PC-3 (cell line): ENCODE data around the gene RCAN1. TPM values are rescaled to one million over a fixed set of nuclear protein-coding genes. Genes with fewer than 3 reads are reported as not detected.
"Not testable (repeated sequence)": the region's sequence is repeated elsewhere in the genome, so short reads cannot be mapped to it uniquely, and the experiment has no call there.

Experiments
- ATAC-seq: fragments of 200-7000 bp; cut with Tn5 transposase; 2 replicates; pipeline ENCODE4 v1.9.1; 2020; ENCODE audit warnings: mild to moderate bottlenecking, moderate library complexity
- BruUV-seq: library from RNA; stranded (reverse); fragments of 400-500 nt; replicated peaks from 2 replicates; lab custom pipeline; 2021; lab: Mats Ljungman, UMichigan
- CTCF ChIA-PET: fragments of 300-600 bp; sonication (Branson Sonifier 250); formaldehyde crosslinking; loops from one replicate; lab custom pipeline; 2022; ENCODE audit warnings: antibody characterized with exemption; lab: Charles Lee
- POLR2A ChIA-PET: fragments of 300-600 bp; sonication (Branson Sonifier 250); formaldehyde crosslinking; loops from one replicate; lab custom pipeline; 2022; ENCODE audit warnings: antibody characterized with exemption; ENCODE audit not compliant: unreplicated experiment; lab: Charles Lee
- DNase-seq: peaks from one replicate; pipeline ENCODE4 v3.0.0-alpha.2; 2015
- H2AFZ ChIP-seq: fragments of 300-600 bp; sonication (generic); 2 replicates; pipeline ENCODE4 v1.6.0; 2016; ENCODE audit warnings: antibody characterized with exemption, low read length
- H3F3A ChIP-seq: fragments of 300-600 bp; sonication (generic); one replicate; pipeline ENCODE4 v1.6.0; 2017; ENCODE audit warnings: antibody characterized with exemption, low read length, control low read depth, mild to moderate bottlenecking; ENCODE audit not compliant: unreplicated experiment
- H3K27ac ChIP-seq: fragments of 300-600 bp; sonication (generic); 2 replicates; pipeline ENCODE4 v1.5.1; 2016; ENCODE audit warnings: mild to moderate bottlenecking, low read length
- H3K27me3 ChIP-seq: fragments of 300-600 bp; sonication (generic); 2 replicates; pipeline ENCODE4 v1.6.1; 2016; ENCODE audit warnings: low read length, mixed read lengths
- H3K36me3 ChIP-seq: fragments of 300-600 bp; sonication (generic); 2 replicates; pipeline ENCODE4 v1.6.1; 2016; ENCODE audit warnings: low read depth, mixed run types, low read length, mixed read lengths
- H3K4me1 ChIP-seq: fragments of 300-600 bp; sonication (generic); 2 replicates; pipeline ENCODE4 v1.5.1; 2016; ENCODE audit warnings: low read length; ENCODE audit not compliant: insufficient read depth
- H3K4me2 ChIP-seq: fragments of 300-600 bp; sonication (generic); 2 replicates; pipeline ENCODE4 v1.6.0; 2016; ENCODE audit warnings: low read length
- H3K4me3 ChIP-seq: fragments of 300-600 bp; sonication (generic); 2 replicates; pipeline ENCODE4 v1.5.1; 2016; ENCODE audit warnings: mild to moderate bottlenecking, low read length, mixed read lengths
- H3K79me2 ChIP-seq: fragments of 300-600 bp; sonication (generic); 2 replicates; pipeline ENCODE4 v1.6.1; 2017; ENCODE audit warnings: low read length, mixed read lengths
- H3K9ac ChIP-seq: fragments of 300-600 bp; sonication (generic); 2 replicates; pipeline ENCODE4 v1.6.0; 2016; ENCODE audit warnings: mild to moderate bottlenecking, low read length
- H3K9me2 ChIP-seq: fragments of 300-600 bp; sonication (generic); replicated peaks from 2 replicates; pipeline ENCODE4 v1.6.1; 2016; ENCODE audit warnings: mixed run types, low read length, mixed read lengths
- H3K9me3 ChIP-seq: fragments of 300-600 bp; sonication (generic); 2 replicates; pipeline ENCODE4 v1.6.1; 2016; ENCODE audit warnings: low read length, mixed read lengths
- H4K20me1 ChIP-seq: fragments of 300-600 bp; sonication (generic); 2 replicates; pipeline ENCODE4 v1.6.1; 2016; ENCODE audit warnings: low read length, mixed read lengths
- EZH2 ChIP-seq: fragments of 300-600 bp; sonication (generic); IDR thresholded peaks from one replicate; pipeline ENCODE4 v1.6.1; 2017; ENCODE audit warnings: antibody characterized with exemption, mild to moderate bottlenecking, low read length; ENCODE audit not compliant: unreplicated experiment
- EZH2phosphoT487 ChIP-seq: fragments of 300-600 bp; sonication (generic); IDR thresholded peaks from 2 replicates; pipeline ENCODE4 v1.6.1; 2018; ENCODE audit warnings: mild to moderate bottlenecking, antibody characterized with exemption, low read length, borderline replicate concordance
- intact Hi-C: fragments of 100-400 bp; cut with micrococcal nuclease; formaldehyde crosslinking; loops from 2 replicates; pipeline ENCODE4 v1.9.0; 2023
- total RNA-seq: library from RNA; depleted of rRNA; stranded (reverse); fragments of >200 nt; gene quantifications from 2 replicates; pipeline ENCODE4 v1.2.3, GENCODE V29; 2014
- TF ChIP-seq, protein P1 (sequence below): fragments of 300-600 bp; sonication (generic); conservative IDR thresholded peaks from 2 replicates; pipeline ENCODE4 v1.5.1; 2017; ENCODE audit warnings: antibody characterized with exemption, low read depth, mild to moderate bottlenecking, low read length

Gene RCAN1
- total RNA-seq, 1 experiment from 2014 or later: 26.2 TPM

DNA sequence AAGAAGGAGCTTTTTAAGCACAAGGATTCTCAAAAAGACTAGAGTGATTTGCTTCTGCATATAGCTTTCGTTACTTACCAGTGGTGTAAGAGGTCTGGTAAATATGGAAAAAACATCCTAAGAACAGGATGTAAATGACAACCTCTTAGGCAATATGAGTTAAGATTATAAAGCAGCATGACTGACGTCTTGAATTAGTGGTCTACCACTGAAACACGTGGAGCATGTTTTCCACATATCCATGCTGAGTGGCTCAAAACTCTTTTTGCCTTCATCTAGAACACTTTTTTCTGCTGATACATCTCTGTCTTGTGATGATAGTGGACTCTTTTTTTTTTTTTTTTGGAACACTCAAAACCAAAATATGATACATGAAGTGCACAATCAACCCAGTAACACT is 44.6 kb downstream of the RCAN1 start:
- CTCF ChIA-PET: no interaction called here
- Histone ChIP-seq H3K27ac (no peak overlapping the region), H3K4me1 (no peaks in the 10 kb centered on the region), H3K27me3 (no peaks in the 10 kb centered on the region), H3F3A (no peaks in the 10 kb centered on the region), H3K9me3 (no peaks in the 10 kb centered on the region), H3K4me3 (no peak overlapping the region), H3K36me3 (no peaks in the 10 kb centered on the region), H3K9me2 (no peaks in the 10 kb centered on the region), H3K79me2 (no peaks in the 10 kb centered on the region), H3K9ac (no peak overlapping the region), H2AFZ (no peak overlapping the region), H4K20me1 (no peaks in the 10 kb centered on the region), H3K4me2 (no peak overlapping the region)
- DNase-seq (no peak), ATAC-seq (no peak)
- no TSS peak for BruUV-seq
- TF ChIP-seq EZH2phosphoT487 (no peak), EZH2 (no peak)
- TF ChIP-seq, protein P1, sequence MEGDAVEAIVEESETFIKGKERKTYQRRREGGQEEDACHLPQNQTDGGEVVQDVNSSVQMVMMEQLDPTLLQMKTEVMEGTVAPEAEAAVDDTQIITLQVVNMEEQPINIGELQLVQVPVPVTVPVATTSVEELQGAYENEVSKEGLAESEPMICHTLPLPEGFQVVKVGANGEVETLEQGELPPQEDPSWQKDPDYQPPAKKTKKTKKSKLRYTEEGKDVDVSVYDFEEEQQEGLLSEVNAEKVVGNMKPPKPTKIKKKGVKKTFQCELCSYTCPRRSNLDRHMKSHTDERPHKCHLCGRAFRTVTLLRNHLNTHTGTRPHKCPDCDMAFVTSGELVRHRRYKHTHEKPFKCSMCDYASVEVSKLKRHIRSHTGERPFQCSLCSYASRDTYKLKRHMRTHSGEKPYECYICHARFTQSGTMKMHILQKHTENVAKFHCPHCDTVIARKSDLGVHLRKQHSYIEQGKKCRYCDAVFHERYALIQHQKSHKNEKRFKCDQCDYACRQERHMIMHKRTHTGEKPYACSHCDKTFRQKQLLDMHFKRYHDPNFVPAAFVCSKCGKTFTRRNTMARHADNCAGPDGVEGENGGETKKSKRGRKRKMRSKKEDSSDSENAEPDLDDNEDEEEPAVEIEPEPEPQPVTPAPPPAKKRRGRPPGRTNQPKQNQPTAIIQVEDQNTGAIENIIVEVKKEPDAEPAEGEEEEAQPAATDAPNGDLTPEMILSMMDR: no peak
- intact Hi-C loops: no loop called here
- POLR2A ChIA-PET: no interaction called here

DNA sequence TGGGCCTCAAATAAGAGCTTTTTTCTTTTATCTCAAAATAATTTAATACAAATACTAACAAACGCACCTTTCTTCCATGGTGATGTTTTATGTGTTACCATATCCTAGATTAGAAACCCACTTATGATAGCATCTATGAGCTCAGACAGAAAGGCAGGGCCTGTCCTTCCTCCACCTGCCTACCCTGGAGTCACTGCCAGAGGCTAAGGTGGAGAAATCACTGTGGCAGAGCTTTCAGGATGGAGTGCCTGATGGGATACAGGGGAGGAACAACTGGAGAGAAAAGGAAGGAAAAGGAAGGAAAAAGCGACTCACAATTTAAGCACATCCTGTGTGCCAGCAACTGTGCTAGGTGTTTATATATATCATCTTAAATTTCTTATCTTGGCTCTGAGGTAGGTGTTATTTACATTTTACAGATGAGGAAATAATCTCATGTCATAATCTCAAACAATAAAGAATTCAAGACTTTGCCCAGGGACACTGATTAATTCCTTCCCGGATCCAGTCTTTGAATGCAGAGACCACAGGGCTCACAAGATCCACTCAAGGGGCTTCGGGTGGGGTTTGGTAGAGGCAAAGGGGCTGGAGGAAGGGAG is 45.4 kb downstream of the RCAN1 start:
- Histone ChIP-seq H3K9me3 (no peaks in the 10 kb centered on the region), H3F3A (no peaks in the 10 kb centered on the region), H3K9ac (no peak overlapping the region), H3K27me3 (no peaks in the 10 kb centered on the region), H3K4me3 (no peak overlapping the region), H3K9me2 (no peaks in the 10 kb centered on the region), H3K4me2 (no peak overlapping the region), H3K4me1 (no peaks in the 10 kb centered on the region), H2AFZ (no peak overlapping the region), H3K79me2 (no peaks in the 10 kb centered on the region), H3K36me3 (no peaks in the 10 kb centered on the region), H4K20me1 (no peaks in the 10 kb centered on the region), H3K27ac (no peak overlapping the region)
- no TSS peak for BruUV-seq
- intact Hi-C loops: no loop called here
- ATAC-seq (no peak), DNase-seq (peak; percentile 5)
- TF ChIP-seq EZH2phosphoT487 (no peak), EZH2 (no peak)
- TF ChIP-seq, protein P1: no peak
- CTCF ChIA-PET: no interaction called here
- POLR2A ChIA-PET: no interaction called here

DNA sequence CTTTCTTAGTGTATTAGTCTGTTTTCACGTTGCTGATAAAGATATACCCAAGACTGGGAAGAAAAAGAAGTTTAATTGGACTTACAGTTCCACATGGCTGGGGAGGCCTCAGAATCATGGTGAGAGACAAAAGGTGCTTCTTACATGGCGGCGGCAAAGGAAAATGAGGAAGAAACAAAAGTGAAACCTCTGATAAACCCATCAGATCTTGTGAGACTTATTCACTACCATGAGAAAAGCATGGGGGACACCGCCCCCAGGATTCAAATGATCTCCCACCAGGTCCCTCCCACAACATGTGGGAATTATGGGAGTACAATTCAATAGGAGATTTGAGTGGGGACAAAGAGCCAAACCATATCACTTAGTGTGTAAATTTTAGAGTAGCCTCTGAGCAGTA is 46.1 kb downstream of the RCAN1 start:
- POLR2A ChIA-PET, ATAC-seq, H3K4me3 ChIP-seq: not testable (repeated sequence)

More for the DNA sequence above, 46.1 kb downstream of the RCAN1 start:
- DNase-seq, H4K20me1 ChIP-seq, H3K27ac ChIP-seq, H2AFZ ChIP-seq, H3K79me2 ChIP-seq, intact Hi-C loops, H3F3A ChIP-seq, H3K4me1 ChIP-seq, CTCF ChIA-PET, H3K27me3 ChIP-seq, BruUV-seq, H3K4me2 ChIP-seq, H3K9me3 ChIP-seq, H3K9ac ChIP-seq, H3K36me3 ChIP-seq, H3K9me2 ChIP-seq: not testable (repeated sequence)
